Measurements from ENCODE around the gene CHCHD6. TPM values are rescaled to one million over a fixed set of nuclear protein-coding genes. Genes with fewer than 3 reads are reported as not detected.
A peak's percentile ranks its signal among the peaks of the same experiment; 100 is the strongest.
"Not testable (repeated sequence)": the region's sequence is repeated elsewhere in the genome, so short reads cannot be mapped to it uniquely, and the experiment has no call there.

The CHCHD6 gene
- total RNA-seq, 2 donors from 2014 or later = 9.9 to 15.5 TPM

GRCh38 chr3:126784254-126784653 is 80.2 kb downstream of the CHCHD6 start:
- H3K27me3 Mint-ChIP-seq (ENCODE audit: low read depth) = no peaks in the 10 kb centered on the region
- H3K4me1 Mint-ChIP-seq (ENCODE audit: low read depth) = no peaks in the 10 kb centered on the region
- DNase-seq (no peak), ATAC-seq (replicated peaks in 1 of 2) (no peak)
- H3K27ac Mint-ChIP-seq = peak overlapping the region; percentile 52
- H3K4me3 Mint-ChIP-seq = no peak overlapping the region
- peaks cover 4 to 5% of the 10 kb centered on the region in 2 donors for H3K9me3 Mint-ChIP-seq
- peaks cover 5 to 7% of the 10 kb centered on the region in 2 donors for H3K36me3 Mint-ChIP-seq (ENCODE audit: insufficient read depth in 2 of 2)

- not testable (repeated sequence) for H3K4me3 Mint-ChIP-seq; ATAC-seq (replicated peaks in 1 of 2); DNase-seq; H3K27ac Mint-ChIP-seq; H3K27me3 Mint-ChIP-seq (ENCODE audit: low read depth); H3K4me1 Mint-ChIP-seq (ENCODE audit: low read depth)
- Mint-ChIP-seq H3K9me3 (peaks cover 14 to 17% of the 10 kb centered on the region in 2 donors), H3K36me3 (ENCODE audit: insufficient read depth in 2 of 2) (peaks cover 15 to 23% of the 10 kb centered on the region in 2 donors)
Observed at GRCh38 chr3:126791320-126791719, 87.3 kb downstream of the CHCHD6 start.

- Mint-ChIP-seq H3K27me3 (ENCODE audit: low read depth) (no peaks in the 10 kb centered on the region), H3K4me1 (ENCODE audit: low read depth) (no peaks in the 10 kb centered on the region), H3K9me3 (peaks cover 13 to 17% of the 10 kb centered on the region in 2 donors), H3K27ac (no peak overlapping the region), H3K36me3 (ENCODE audit: insufficient read depth in 2 of 2) (peaks cover 19 to 23% of the 10 kb centered on the region in 2 donors), H3K4me3 (no peak overlapping the region)
- DNase-seq (no peak), ATAC-seq (replicated peaks in 1 of 2) (no peak)
Observed at GRCh38 chr3:126792998-126793397, 89.0 kb downstream of the CHCHD6 start.

GRCh38 chr3:126797563-126797962 is 93.5 kb downstream of the CHCHD6 start:
- DNase-seq (no peak), ATAC-seq (replicated peaks in 1 of 2) (no peak)
- Mint-ChIP-seq H3K4me1 (ENCODE audit: low read depth) (no peaks in the 10 kb centered on the region), H3K9me3 (peaks cover 9 to 14% of the 10 kb centered on the region in 2 donors), H3K4me3 (no peak overlapping the region), H3K36me3 (ENCODE audit: insufficient read depth in 2 of 2) (peaks cover 14 to 22% of the 10 kb centered on the region in 2 donors), H3K27me3 (ENCODE audit: low read depth) (no peaks in the 10 kb centered on the region), H3K27ac (no peak overlapping the region)

- no peak overlapping the region for H3K4me3 Mint-ChIP-seq
- no peaks in the 10 kb centered on the region for H3K27me3 Mint-ChIP-seq (ENCODE audit: low read depth)
- peaks cover 12 to 13% of the 10 kb centered on the region in 2 donors for H3K36me3 Mint-ChIP-seq (ENCODE audit: insufficient read depth in 2 of 2)
- H3K27ac Mint-ChIP-seq = no peak overlapping the region
- ATAC-seq (replicated peaks in 1 of 2) (no peak), DNase-seq (no peak)
- H3K9me3 Mint-ChIP-seq = peaks cover 6 to 11% of the 10 kb centered on the region in 2 donors
- H3K4me1 Mint-ChIP-seq (ENCODE audit: low read depth) = no peaks in the 10 kb centered on the region
Observed at GRCh38 chr3:126798521-126798920, 94.5 kb downstream of the CHCHD6 start.

- DNase-seq = no peak
- no peak for ATAC-seq (replicated peaks in 1 of 2)
- Mint-ChIP-seq H3K4me3 (no peak overlapping the region), H3K27me3 (ENCODE audit: low read depth) (no peaks in the 10 kb centered on the region), H3K4me1 (ENCODE audit: low read depth) (no peaks in the 10 kb centered on the region), H3K27ac (no peak overlapping the region), H3K36me3 (ENCODE audit: insufficient read depth in 2 of 2) (peaks cover 12 to 13% of the 10 kb centered on the region in 2 donors), H3K9me3 (peaks cover 9 to 10% of the 10 kb centered on the region in 2 donors)
Observed at GRCh38 chr3:126799099-126799498, 95.1 kb downstream of the CHCHD6 start.

- H3K4me3 Mint-ChIP-seq; DNase-seq; H3K27ac Mint-ChIP-seq; H3K9me3 Mint-ChIP-seq; ATAC-seq (replicated peaks in 1 of 2); H3K27me3 Mint-ChIP-seq (ENCODE audit: low read depth); H3K4me1 Mint-ChIP-seq (ENCODE audit: low read depth): not testable (repeated sequence)
- peaks cover 9 to 13% of the 10 kb centered on the region in 2 donors for H3K36me3 Mint-ChIP-seq (ENCODE audit: insufficient read depth in 2 of 2)
Observed at GRCh38 chr3:126801312-126801711, 97.3 kb downstream of the CHCHD6 start.

- no peaks in the 10 kb centered on the region for H3K4me1 Mint-ChIP-seq (ENCODE audit: low read depth)
- peaks cover 0 to 3% of the 10 kb centered on the region in 2 donors for H3K36me3 Mint-ChIP-seq (ENCODE audit: insufficient read depth in 2 of 2)
- H3K27me3 Mint-ChIP-seq (ENCODE audit: low read depth) = no peaks in the 10 kb centered on the region
- H3K4me3 Mint-ChIP-seq = no peak overlapping the region
- no peak overlapping the region for H3K27ac Mint-ChIP-seq
- H3K9me3 Mint-ChIP-seq = peaks cover 5% of the 10 kb centered on the region in 2 donors
- ATAC-seq (replicated peaks in 1 of 2) (peak in 1 of 2 donors; percentile 38), DNase-seq (no peak)
Observed at GRCh38 chr3:126807795-126808194, 103.8 kb downstream of the CHCHD6 start.

GRCh38 chr3:126811530-126811929 is 107.5 kb downstream of the CHCHD6 start:
- Mint-ChIP-seq H3K27me3 (ENCODE audit: low read depth) (no peaks in the 10 kb centered on the region), H3K27ac (no peak overlapping the region), H3K4me3 (no peak overlapping the region), H3K9me3 (peaks cover 0 to 2% of the 10 kb centered on the region in 2 donors), H3K4me1 (ENCODE audit: low read depth) (no peaks in the 10 kb centered on the region), H3K36me3 (ENCODE audit: insufficient read depth in 2 of 2) (no peaks in the 10 kb centered on the region)
- ATAC-seq (replicated peaks in 1 of 2) (no peak), DNase-seq (no peak)

GRCh38 chr3:126816298-126816697 is 112.3 kb downstream of the CHCHD6 start:
- H3K27ac Mint-ChIP-seq = no peak overlapping the region
- H3K27me3 Mint-ChIP-seq (ENCODE audit: low read depth) = no peaks in the 10 kb centered on the region
- DNase-seq (no peak), ATAC-seq (replicated peaks in 1 of 2) (no peak)
- H3K36me3 Mint-ChIP-seq (ENCODE audit: insufficient read depth in 2 of 2) = peaks cover 0 to 2% of the 10 kb centered on the region in 2 donors
- no peaks in the 10 kb centered on the region for H3K9me3 Mint-ChIP-seq
- H3K4me3 Mint-ChIP-seq = no peak overlapping the region
- no peaks in the 10 kb centered on the region for H3K4me1 Mint-ChIP-seq (ENCODE audit: low read depth)

GRCh38 chr3:126816986-126817777 is 113.1 kb downstream of the CHCHD6 start:
- no peak for DNase-seq
- no peaks in the 10 kb centered on the region for H3K27me3 Mint-ChIP-seq (ENCODE audit: low read depth)
- ATAC-seq (replicated peaks in 1 of 2) = no peak
- H3K9me3 Mint-ChIP-seq = peaks cover 0 to 2% of the 10 kb centered on the region in 2 donors
- peaks cover 0 to 4% of the 10 kb centered on the region in 2 donors for H3K36me3 Mint-ChIP-seq (ENCODE audit: insufficient read depth in 2 of 2)
- H3K4me1 Mint-ChIP-seq (ENCODE audit: low read depth) = no peaks in the 10 kb centered on the region
- H3K4me3 Mint-ChIP-seq = no peak overlapping the region
- H3K27ac Mint-ChIP-seq = no peak overlapping the region

GRCh38 chr3:126817781-126818180 is 113.7 kb downstream of the CHCHD6 start:
- peaks cover 0 to 2% of the 10 kb centered on the region in 2 donors for H3K9me3 Mint-ChIP-seq
- H3K27me3 Mint-ChIP-seq (ENCODE audit: low read depth) = no peaks in the 10 kb centered on the region
- H3K27ac Mint-ChIP-seq = no peak overlapping the region
- no peak overlapping the region for H3K4me3 Mint-ChIP-seq
- no peaks in the 10 kb centered on the region for H3K4me1 Mint-ChIP-seq (ENCODE audit: low read depth)
- peaks cover 0 to 4% of the 10 kb centered on the region in 2 donors for H3K36me3 Mint-ChIP-seq (ENCODE audit: insufficient read depth in 2 of 2)
- no peak for ATAC-seq (replicated peaks in 1 of 2)
- no peak for DNase-seq

- Mint-ChIP-seq H3K4me3 (no peak overlapping the region), H3K27me3 (ENCODE audit: low read depth) (no peaks in the 10 kb centered on the region), H3K27ac (no peak overlapping the region), H3K9me3 (peaks cover 0 to 2% of the 10 kb centered on the region in 2 donors), H3K4me1 (ENCODE audit: low read depth) (no peaks in the 10 kb centered on the region), H3K36me3 (ENCODE audit: insufficient read depth in 2 of 2) (peaks cover 0 to 4% of the 10 kb centered on the region in 2 donors)
- ATAC-seq (replicated peaks in 1 of 2) (no peak), DNase-seq (no peak)
Observed at GRCh38 chr3:126818400-126819095, 114.5 kb downstream of the CHCHD6 start.
